ENCODE measurements around the gene ALK. TPM values are rescaled to one million over a fixed set of nuclear protein-coding genes. Genes with fewer than 3 reads are reported as not detected.

ALK gene
- total RNA-seq, 1 experiment from 2014 or later, result 0.37 TPM

DNA sequence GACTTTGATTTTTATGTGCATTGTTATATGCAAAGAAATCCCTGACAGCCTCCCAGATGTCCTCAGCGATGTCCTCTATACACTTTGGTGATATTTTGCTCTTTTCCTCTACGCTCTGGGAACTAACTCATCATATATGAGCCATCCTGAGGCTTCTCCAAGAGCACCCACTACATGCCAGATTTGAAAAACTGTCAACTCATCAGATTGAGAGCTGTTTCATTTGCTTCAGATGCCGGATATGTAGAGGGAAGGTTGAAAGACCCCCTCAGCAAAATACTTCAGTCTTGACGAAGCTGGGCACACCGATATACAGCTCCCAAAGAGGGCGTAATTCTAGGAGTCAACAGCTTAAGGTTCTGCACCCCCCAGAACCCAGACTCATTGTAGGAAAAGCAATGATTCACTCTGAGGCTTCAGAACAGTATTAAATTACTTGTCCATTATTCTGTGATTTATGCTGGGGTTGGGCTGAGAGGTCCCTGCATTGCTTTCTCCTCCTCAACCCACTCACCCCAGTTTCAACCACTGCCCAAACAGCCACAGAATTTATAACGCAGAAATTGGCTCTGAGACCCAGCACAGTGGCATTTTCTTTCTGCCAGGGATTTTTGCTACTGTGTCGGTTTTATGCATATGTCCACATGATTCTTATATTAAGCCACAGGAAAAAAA is 341.8 kb downstream of the ALK start:
- DNase-seq (ENCODE audit: low read depth), result peak; percentile 27

DNA sequence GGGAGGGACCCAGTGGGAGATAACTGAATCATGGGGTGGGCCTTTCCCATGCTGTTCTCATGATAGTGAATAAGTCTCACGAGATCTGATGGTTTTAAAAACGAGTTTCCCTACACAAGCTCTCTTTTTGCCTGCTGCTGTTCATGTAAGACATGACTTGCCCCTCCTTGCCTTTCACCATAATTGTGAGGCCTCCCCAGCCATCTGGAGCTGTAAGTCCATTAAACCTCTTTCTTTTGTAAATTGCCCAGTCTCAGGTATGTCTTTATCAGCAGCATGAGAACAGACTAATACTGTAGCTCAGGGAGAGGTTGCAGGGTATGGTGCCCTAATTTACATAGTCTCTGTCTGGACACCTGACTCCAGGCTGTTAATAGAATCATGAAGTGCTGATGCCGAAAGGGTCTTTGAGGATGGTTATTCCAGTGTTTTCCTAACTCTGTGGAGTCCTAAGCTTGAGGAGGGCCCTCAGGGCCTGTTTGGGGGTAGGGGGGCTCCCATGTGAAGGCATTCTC is 343.2 kb downstream of the ALK start:
- DNase-seq (ENCODE audit: low read depth), result no peak

DNA sequence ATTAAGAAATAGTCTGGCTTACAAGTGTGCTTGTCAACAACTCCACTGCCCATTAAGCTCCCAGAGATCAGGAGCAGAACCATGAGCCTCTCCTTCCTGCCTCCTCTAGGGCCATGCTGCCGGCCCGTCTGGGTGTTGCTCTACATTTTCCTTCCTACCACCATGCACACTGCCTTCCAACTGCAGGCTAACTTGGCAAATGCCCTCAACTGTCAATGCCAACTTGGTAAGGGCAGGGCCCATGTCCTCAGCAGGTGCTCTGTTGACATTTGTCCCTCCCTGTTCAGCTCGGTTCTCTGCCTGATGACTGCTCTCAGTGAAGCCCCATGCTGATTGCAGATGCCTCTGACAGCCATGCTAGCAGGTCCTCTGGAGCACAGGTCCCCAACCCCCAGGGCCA is 345.2 kb downstream of the ALK start:
- no peak for DNase-seq (ENCODE audit: low read depth)

DNA sequence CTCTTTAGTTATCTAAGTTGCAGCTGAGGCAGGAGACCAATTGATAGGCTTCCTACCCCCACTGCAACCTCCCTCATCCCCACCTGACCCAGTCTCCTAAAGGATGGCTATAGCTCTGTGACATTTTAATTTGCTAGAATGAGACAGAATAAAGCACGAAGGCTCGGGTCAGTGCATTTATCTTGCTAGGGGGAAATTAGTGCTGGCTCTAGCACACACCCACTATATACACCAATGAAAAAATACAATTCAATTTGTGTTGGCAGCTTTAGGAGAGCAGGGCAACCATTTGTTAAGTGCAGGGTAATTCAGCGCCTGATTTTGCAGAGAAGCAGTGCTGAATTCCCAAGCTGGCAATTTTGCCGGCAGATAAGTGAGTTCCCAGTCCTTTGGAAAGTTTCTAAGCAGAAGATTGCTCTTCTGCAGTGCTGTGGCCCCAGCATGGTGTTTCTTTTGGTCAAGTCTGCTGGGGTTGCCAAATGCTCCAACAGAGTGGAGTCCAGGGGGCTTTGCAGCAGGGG is 346.0 kb downstream of the ALK start:
- no peak for DNase-seq (ENCODE audit: low read depth)

DNA sequence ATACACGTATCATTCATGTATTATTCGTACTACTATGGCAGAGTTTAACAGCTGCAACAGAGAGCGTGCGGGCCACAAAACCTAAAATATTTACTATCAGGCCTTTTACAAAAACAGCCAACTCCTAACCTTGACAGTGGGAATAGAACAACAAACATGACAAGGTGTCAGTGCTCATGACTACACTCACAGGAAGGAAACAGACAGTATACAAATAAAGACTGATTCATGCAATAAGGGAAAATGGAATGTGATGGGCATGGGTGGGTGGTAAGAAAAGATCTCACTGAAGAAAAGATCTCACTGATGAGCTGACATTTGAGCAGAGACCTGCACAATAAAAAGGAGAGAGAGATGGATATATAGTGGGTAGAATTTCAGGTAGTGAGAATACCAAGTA is 347.8 kb downstream of the ALK start:
- peak; percentile 17 for DNase-seq (ENCODE audit: low read depth)

DNA sequence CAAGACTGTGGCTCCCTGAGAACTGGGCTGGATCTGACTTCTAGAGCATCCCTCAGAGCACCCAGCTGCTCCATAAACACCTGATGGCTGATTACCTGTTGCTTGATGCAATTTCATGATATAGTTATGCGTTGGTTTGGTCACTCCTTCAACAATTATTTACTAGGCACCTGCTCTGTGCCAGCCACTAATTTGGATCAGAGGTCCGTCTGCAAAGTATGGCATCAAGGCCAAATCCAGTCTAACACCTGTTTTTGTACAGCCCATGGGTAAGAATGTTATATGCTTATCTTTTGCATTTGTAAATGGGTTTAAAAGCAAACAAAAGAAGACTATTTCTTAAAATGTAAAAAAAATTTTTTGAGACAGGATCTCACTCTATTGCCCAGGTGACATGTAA is 348.2 kb downstream of the ALK start:
- DNase-seq (ENCODE audit: low read depth), result no peak

DNA sequence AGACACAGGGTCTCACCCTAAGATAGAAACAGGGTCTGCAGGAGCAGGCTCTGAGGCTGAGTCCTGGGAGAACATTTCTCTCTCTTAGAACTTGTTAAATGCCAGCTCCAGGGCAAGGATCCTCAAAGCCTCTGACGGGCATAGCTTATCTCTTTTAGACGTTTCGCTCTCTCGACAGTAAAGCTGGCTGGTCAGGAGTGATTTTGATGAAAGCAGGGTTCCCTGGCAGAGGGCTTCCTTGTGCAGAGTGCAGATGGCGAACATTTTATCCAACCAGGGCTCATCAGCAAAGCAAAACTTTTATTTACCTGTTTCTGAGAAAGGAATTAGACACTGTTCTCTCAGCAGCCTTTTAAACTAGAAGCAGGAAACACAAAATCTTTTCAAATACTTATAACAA is 350.8 kb downstream of the ALK start:
- DNase-seq (ENCODE audit: low read depth), result no peak

DNA sequence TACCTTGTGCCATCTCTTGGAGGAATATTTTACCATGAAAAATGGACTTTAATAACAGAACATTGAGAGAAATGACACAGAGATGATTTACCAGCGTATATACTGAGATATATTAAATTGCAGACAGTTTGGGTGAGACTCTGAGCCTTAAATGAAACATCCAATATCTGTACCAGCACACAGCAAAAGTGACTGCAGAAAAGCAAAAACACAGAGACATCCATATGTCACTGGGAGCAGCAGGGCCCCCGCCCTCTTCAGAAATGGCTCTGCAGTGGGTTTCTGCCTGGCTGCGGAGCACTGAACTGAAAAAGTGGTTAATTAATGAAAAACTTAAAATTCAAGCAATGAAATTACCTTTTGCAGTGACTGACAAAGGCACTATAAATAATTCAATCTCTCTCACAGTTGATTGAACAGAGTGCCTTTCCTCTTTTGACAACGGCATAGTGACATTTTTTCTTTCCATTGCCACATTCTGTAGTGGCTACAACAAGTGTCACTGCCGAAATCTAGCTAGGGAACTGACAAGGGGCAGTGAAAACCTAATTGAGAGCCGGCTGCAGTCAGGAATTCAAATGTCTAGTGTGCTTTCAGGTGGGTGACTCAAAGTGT is 353.4 kb downstream of the ALK start:
- DNase-seq (ENCODE audit: low read depth), result no peak

DNA sequence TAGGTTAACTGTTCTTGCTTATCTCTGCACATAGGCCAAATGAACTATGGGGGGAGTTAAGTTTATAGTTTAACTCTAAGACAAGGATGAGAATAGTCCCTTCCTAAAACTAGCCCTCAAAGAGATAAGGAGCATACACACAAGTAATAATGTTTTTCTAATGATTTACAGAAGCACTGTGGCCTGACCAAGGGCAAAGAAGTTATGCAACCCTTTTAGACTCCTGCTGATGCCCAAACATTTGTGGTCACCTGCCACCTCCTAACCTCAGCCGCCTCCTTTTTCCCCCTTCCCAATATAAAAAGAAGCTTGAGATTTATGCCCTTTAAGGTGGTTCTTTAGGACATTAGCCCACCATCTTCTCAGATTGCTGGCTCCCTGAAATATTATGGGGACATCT is 357.7 kb downstream of the ALK start:
- DNase-seq (ENCODE audit: low read depth), result no peak

DNA sequence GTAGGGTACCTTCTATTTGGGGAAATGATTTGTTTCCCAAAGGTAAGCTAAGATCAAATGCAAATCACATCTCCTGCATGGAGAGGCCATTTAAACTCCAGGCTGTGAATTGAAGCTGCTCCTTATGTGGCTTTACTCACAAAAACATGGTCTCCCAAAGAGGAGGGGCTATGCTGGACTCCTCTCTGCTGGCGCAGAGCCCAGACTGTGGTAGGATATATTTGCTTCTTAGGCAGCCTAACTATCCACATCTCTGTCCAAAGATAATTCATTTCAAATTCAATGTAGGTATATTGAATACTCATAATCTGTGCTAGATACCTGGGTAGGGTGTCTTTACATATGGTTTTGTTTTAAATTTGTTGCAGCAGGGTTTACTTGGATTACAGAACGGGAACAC is 358.5 kb downstream of the ALK start:
- peak; percentile 44 for DNase-seq (ENCODE audit: low read depth)

DNA sequence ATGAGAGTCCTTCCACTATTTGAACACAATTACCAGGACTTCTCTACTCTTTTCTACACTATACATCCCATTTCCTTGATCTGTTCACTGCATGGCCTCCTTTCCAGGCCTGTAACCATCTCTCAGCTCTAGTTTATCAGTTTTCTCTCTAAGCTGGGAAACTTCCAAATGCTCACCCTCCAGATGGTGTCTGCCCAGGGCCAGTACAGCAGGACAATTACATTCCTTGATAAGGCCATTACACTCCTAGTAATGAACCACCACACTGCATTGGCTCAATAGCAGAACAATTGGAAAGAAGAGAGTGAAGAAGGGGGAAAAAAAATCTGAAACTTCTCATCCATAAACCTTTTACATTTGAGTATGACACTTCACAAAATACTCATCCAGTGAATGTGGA is 359.1 kb downstream of the ALK start:
- no peak for DNase-seq (ENCODE audit: low read depth)

DNA sequence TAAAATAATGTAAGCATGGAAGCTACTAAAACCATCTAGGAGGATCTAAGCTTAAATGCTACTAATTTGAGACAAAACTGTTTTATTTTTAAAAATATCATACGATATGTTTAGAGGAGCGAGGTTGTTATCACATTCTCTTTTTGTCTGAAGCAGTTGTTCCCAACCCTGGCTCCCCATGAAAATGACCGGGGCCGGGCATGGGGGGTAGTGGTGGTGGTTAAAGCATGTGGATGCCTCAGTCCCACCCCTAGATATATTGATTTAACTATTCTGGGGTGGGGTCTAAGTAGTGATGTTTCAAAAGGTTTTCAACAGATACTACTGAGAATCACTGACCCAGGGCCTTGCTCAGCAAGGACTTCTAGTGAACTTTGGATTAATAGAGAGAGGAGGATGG is 359.8 kb downstream of the ALK start:
- no peak for DNase-seq (ENCODE audit: low read depth)

DNA sequence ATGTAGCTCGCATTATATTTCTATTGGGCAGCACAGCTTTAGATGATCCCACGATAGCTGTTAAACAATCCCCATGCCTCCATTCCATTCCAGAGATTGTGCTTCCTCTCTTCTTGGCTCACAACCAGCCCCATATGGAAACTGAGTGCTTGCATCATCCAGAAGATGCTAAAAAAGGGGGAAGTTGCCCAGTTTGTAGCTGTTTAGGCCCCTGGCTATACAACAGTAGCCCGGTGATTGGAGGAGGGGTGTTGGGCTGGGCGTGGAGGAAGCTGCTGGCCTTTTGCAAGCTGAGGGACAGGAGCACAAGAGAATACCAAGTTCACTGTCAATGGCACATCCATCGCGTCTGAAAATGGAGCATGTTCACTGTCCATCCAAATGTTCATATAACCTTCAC is 360.2 kb downstream of the ALK start:
- DNase-seq (ENCODE audit: low read depth), result no peak

DNA sequence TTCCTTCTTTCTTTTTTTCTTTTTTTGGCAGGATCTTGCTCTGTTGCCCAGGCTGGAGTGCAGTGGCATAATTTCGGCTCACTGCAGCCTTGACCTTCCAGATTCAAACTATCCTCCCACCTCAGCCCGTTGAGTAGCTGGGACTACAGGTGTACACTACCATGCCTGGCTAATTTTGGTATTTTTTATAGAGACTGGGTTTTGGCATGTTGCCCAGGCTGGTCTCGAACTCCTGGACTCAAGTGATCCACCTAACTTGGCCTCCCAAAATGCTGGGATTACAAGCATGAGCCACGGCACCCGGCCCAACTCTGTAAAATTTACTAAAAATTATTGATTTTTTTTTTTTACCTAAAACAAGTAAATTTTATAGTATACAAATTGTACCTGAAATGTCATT is 360.8 kb downstream of the ALK start:
- no peak for DNase-seq (ENCODE audit: low read depth)

DNA sequence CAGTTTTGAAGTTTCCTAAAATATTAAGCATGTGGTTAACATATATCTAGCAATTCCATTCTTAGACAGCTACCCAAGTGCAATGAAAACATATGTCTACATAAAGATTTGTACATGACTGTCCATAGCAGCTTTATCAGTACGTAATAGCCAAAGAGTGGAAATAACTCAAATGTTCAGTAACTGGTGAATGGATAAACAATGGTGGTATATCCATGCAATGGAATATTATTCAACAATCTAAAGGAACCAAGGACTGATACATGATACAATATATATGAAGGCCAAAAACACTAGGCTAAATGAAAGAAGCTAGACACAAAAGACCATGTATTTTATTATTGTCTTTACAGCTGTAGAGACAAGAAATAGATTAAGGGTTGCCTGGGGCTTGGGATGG is 361.4 kb downstream of the ALK start:
- no peak for DNase-seq (ENCODE audit: low read depth)

DNA sequence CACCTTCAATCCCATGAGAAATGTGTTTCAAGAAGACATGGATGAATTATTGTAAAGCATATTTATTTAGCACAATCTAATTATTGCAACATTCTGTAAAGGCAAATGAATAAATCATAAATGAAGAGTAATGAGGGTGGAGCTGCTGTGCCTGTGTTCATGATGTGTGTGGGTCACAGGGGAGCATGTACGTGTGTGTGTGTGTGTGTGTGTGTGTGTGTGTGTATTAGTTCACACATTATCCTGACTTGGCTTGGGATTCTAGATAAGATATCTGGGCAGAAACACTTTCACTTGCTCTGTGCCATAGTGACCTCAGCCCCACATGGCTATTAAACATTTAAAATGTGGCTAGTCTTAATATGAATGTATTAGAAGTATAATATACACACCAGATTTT is 361.8 kb downstream of the ALK start:
- no peak for DNase-seq (ENCODE audit: low read depth)

DNA sequence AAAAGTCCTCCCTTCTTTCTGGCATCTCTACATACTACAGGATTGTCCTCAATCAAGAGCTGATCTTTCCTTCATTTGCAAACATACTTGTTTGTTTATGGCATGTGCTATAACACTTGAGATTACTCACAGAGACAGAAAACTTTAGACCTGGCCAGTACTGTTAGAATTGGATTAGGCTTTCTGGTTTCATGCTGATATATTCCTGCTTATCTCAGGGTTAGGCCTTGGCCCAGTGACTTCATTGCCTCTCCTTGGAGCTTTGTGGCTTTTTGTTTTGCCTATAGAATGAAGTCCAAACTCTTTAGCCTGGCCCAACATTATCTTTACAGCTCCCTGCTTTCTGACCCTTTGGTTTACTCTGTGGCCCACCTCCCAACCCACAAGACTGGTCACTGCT is 363.3 kb downstream of the ALK start:
- no peak for DNase-seq (ENCODE audit: low read depth)

DNA sequence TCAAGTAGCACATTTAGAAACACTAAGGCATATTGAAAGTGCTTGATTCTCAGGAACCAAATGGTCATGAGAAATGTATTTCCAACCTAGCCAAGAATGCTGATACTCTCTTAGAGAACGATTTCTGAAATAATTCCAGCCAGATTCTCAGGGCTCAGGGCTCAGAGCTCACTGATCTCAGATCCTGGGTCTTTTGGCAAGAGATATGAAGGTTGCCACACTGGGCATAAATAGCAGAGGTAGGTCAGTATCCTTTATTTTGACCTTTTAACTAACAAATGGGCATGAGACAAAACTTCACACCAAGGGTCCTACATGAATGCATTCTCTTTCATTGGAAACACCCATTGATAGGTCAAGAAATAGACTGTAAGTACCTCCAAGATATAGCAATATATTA is 364.1 kb downstream of the ALK start:
- no peak for DNase-seq (ENCODE audit: low read depth)

DNA sequence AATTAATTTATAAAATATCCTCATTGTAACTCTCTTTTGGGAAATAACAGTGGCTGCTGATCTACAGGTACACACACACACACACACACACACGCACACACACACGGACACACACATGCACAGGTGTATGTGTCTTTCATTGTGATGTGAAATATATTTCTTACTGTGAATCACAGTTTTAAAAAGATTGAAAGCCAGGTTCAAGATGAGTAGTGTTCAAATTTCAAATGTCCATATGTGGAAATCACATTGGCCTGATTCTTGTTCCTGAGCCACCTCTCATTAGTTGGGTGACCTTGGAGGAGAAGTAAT is 372.4 kb downstream of the ALK start:
- no peak for DNase-seq (ENCODE audit: low read depth)

DNA sequence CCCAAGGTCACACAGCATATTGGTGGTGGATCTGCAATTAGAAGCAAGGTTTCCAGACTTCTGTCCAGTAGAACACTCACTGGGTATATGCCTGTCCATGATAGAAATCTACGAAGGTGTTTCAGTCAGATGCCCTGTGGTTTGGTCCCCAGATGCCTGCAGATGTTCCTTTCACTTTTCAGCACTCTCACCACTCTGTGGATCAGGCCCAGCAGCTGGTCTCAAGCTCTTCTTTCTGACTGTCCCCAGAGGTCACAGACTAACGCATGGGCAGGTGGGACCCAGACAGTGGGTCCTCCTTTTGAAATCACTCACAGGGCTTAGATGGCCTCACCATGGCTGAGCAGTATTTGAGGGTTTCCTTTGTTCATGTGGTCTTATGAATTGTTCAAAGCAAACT is 376.5 kb downstream of the ALK start:
- no peak for DNase-seq (ENCODE audit: low read depth)

DNA sequence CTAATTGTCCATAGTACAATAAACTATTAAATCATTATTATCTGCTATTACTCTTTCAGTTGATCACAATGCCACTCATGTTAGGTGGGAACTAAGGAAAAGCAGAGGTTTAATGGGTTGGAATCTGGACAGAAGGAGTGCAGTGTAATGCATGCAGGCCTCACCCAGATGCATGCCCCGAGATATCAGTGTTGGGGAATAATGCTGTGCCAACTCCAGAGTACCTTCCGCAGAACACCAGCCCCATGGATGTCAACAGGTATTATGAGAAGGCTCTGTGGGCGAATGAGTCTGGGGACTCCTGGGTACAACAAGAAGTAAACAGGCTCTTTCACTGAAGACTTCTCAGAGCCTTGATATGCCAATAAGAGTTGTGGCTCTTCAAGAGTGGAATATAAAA is 377.4 kb downstream of the ALK start:
- no peak for DNase-seq (ENCODE audit: low read depth)

DNA sequence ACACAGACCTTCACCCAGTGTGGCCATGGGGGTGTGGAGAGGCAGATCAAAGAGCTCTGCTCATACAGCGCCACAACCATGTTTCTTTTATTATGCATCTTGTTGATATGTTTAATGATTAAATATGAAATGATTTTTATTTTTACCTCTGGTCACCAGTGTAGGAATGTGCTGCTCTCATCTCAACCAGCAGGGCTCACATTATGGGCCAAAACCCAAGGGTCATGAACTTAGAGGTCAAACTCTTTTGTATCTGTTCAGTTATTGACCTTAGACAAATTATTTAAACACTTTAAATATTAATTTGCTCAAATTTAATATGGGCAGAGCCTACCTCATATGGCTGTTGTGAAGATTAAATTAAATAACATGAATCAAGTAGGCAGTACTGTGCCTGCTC is 386.2 kb downstream of the ALK start:
- DNase-seq (ENCODE audit: low read depth), result no peak

DNA sequence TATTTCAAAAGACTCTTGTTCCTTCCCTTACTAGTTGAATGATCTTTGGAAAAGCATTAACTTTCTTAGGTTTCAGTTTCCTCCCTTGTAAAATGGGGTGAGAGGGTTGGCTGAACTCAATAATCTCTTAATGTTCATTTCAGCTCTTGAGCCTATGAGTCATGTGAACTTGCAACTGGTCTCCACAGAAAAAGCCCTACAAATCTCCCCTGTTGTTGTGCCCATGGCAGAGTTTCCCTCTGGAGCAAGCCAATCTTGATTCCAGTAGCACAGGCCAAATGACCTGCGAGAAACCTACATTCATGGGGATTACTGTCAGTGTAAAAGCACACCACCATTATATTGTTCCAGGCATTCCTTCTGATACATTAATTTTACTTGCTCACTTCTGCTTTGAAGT is 388.9 kb downstream of the ALK start:
- DNase-seq (ENCODE audit: low read depth), result peak; percentile 51

DNA sequence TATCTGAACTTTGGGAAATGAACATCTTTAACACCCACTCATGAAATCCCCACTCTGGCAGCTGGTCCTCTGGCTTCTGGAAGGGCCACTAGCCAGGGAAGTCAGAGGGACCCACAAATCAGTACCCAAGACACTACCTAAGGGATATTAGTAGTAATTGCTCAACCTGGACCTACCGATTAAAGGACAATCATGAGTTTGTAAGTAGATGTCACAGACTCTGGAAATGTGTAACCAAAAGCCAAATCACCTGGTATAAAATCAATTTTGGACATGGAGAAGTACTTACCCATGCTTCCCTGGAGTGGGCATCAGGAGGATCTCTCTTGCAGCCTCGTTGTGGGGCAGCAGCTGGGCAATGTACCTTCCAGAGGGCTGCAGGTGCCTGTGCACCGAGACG is 389.8 kb downstream of the ALK start:
- DNase-seq (ENCODE audit: low read depth), result no peak

All from M059J (cell line).